Neural cell (in vitro differentiated cells): ENCODE data around the gene PAQR9.

Experiments used
- EZH2 ChIP-seq: fragments of 200-600, 300-800 bp; shearing (Covaris generic), sonication (generic); IDR thresholded peaks from 2 replicates; pipeline ENCODE4 v1.6.1; 2014; ENCODE audit warnings: antibody characterized with exemption, low read length, borderline replicate concordance, mild to moderate bottlenecking; ENCODE audit not compliant: insufficient read depth, poor library complexity, severe bottlenecking
- TAF1 ChIP-seq: IDR thresholded peaks from 2 replicates; pipeline ENCODE4 v1.6.1; 2012; ENCODE audit warnings: low read depth
- TF ChIP-seq, protein P1 (sequence below): fragments of 450-650 bp; IDR thresholded peaks from 2 replicates; pipeline ENCODE4 v1.5.1; 2014; ENCODE audit warnings: antibody characterized with exemption, mild to moderate bottlenecking, moderate library complexity; ENCODE audit not compliant: poor library complexity, severe bottlenecking

DNA sequence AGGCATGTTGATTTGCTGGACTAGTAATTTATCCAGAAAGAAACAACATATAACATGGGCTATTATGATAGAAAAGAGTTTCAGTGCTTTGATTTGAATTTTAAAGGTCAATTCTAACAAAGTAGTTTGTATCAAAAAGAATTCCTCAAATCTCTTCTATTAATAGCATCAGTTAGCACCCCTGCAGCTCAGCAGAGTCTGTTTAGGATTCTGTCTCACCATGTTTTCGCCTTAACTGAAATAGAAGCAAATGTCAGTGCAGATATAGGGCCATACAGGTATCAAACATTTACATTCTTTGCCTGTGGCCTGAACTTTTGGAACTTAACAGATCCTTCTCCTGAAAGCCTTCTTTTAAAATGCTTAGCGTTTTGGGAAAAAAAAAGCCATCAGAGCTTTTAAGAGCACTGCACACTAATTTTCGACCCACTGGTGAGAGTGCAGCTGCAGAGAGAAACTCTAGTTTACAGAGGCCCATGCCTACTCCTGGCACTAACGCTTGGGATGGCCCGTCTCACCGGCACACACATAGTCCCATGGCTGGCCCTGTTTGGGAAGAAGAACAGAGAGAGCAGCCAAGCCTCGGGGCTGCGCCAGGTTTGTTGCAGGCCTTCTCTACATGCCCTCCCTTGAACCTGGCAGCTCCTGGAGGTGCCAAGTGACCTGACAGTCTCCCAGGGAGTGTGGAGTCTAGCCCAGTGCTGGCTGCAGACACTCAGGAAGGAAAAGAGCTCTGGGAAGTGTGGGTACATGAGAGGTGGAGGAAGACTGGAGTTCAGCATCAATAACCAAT, 9.9 kb upstream of the PAQR9 start:
- TF ChIP-seq, protein P1, sequence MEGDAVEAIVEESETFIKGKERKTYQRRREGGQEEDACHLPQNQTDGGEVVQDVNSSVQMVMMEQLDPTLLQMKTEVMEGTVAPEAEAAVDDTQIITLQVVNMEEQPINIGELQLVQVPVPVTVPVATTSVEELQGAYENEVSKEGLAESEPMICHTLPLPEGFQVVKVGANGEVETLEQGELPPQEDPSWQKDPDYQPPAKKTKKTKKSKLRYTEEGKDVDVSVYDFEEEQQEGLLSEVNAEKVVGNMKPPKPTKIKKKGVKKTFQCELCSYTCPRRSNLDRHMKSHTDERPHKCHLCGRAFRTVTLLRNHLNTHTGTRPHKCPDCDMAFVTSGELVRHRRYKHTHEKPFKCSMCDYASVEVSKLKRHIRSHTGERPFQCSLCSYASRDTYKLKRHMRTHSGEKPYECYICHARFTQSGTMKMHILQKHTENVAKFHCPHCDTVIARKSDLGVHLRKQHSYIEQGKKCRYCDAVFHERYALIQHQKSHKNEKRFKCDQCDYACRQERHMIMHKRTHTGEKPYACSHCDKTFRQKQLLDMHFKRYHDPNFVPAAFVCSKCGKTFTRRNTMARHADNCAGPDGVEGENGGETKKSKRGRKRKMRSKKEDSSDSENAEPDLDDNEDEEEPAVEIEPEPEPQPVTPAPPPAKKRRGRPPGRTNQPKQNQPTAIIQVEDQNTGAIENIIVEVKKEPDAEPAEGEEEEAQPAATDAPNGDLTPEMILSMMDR, result no peak
- TF ChIP-seq TAF1 (no peak), EZH2 (no peak)
